NCI-H345 treated with DMSO at 0.1 percent for 48 hours (cell line): ENCODE measurements around the gene FGF18.
"Not testable (repeated sequence)": the region's sequence is repeated elsewhere in the genome, so short reads cannot be mapped to it uniquely, and the experiment has no call there.

Experiments
- DNase-seq: peaks from one replicate; lab custom pipeline; 2025; ENCODE audit not compliant: unreplicated experiment; lab: John Stamatoyannopoulos, UW

The FGF18 gene

GRCh38 chr5:171398660-171399059, 20.8 kb upstream of the FGF18 start:
- not testable (repeated sequence) for DNase-seq

- DNase-seq, result no peak
These were observed 19.3 kb upstream of the FGF18 start for GRCh38 chr5:171400169-171400568.

GRCh38 chr5:171401167-171401947, 18.1 kb upstream of the FGF18 start:
- DNase-seq, result no peak

GRCh38 chr5:171402751-171403150, 16.7 kb upstream of the FGF18 start:
- DNase-seq, result not testable (repeated sequence)

DNA sequence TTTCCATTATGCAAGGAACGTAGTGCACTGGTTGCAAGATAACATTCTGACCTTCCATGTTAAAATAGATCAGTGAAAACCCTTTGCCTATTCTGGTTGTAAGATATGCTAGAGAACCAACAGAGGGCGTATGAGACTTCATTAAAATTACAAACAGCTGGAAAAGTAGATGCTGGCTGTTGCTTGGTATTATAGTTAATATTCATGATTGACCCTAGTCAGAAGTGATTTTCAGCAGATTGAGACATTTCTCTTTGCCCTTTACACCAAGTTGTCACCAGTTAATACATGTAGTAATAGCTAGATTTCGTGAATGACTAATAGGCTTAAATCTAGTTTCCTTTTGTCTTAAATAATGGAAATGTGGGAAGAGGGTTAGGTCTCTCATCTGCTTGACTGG, 13.8 kb upstream of the FGF18 start:
- no peak for DNase-seq

- DNase-seq, result no peak
These were observed 12.2 kb upstream of the FGF18 start for GRCh38 chr5:171407234-171407633.

DNA sequence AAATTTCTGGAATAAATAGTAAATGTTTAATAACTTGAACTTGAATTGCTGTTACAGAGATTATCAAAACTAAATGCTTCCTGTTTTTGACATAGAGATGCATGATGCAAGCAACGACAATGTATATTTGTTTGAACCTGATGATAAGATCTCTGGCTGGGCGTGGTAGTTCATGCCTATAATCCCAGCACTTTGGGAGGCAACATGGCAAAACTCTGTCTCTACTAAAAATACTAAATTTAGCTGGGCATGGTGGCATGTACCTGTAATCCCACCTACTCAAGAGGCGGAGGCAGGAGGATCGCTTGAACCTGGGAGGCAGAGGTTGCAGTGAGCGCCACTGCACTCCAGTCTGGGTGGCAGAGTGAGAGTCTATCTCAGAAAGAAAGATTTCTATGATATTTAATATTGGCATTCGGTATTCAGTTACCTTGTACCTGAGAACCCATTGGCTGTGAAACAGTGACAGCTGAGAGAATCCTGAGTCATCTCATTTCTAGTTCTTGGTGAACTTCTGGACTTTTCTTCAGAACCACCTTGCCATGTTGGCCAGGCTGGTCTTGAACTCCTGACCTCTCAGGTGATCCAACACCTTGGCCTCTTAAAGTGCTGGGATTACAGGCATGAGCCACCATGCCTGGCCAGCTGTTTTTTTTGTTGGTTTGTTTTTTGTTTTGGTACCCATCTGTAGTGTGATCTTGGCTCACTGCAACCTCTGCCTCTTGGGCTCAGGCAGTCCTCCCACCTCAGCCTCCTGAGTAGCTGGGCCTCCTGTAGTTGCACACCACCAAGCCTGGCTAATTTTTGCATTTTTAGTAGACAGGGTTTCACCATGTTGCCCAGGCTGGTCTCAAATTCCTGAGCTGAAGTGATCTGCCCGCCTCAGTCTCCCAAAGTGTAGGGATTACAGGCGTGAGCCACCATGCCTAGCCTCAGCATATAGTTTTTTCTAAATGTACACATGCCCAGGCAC, 10.0 kb upstream of the FGF18 start:
- no peak for DNase-seq

- no peak for DNase-seq
These were observed 9.3 kb upstream of the FGF18 start for GRCh38 chr5:171410181-171410580.

DNA sequence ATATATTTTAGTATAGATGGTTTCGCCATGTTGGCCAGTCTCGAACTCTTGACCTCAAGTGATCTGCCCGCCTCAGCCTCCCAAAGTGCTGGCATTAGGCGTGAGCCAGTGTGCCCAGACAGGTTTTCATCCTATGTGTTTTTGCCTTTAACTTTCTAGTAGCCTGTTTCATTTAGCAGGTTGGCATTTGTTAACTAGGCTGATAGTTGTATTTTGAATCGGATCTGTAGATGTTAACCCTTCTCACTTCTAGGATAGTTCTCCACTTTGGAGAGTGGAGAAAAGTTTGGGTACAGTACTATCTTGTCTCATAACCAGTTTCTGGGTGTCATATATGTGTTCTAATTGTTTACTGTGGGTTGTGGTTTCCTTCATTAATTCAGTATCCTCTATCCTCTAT, 7.3 kb upstream of the FGF18 start:
- DNase-seq, result no peak

DNA sequence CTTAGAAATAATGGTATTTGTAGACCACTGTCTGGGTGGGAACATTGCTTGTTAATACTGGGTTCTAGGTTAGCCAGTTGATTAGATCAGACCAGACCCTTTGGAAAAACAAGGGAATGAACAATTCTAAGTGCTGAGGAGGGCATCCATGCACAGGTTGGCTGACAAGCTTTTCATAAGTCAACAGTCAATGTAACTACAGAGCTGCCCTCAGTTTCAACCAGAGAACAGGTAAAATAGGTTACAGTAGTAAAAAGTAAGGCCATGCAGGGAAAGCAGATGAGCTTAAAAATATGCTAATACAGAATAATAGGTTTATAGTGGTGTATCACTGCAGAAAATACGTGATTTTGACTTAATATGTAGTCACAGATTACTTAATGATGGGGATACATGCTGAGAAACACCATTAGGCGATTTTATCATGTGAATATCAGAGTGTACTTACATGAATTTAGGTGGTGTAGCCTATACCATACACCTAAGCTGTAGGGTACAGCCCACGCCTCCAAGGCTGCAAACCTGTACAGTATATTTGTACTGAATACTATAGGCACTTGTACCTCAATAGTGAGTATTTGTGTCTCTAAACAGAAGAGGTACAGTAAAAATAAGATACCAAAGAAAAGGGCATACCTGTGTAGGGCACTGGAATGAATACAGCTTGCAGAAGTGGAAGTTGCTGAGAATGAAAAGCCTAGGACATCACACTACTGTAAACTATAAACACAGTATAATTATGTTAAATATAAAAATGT, 6.1 kb upstream of the FGF18 start:
- no peak for DNase-seq

GRCh38 chr5:171413993-171414392, 5.5 kb upstream of the FGF18 start:
- not testable (repeated sequence) for DNase-seq

DNA sequence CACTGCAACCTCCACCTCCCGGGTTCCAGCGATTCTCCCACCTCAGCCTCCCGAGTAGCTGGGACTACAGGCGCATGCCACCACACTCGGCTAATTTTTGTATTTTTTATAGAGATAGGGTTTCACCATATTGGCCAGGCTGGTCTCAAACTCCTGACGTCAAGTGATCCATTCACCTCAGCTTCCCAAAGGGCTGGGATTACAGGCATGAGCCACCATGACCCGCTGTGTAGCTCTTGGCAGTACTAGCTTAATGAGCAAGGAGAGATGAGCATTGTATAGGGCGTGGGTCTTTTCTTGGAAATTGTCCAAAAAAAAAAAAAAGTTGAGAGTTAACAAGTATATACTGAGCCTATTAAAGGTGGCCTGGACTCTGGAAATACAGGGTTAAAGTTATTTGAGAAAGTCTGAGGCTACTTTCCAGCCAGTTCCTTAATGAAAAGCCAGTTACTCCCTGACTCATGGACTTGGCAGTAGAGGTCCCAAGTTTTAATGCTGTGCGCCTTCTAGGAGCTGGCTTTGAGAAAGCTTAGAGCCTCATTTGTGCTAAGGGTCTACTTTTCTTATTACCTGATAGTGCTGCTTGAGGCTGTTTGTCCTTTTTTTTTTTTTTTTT, 4.2 kb upstream of the FGF18 start:
- no peak for DNase-seq

DNA sequence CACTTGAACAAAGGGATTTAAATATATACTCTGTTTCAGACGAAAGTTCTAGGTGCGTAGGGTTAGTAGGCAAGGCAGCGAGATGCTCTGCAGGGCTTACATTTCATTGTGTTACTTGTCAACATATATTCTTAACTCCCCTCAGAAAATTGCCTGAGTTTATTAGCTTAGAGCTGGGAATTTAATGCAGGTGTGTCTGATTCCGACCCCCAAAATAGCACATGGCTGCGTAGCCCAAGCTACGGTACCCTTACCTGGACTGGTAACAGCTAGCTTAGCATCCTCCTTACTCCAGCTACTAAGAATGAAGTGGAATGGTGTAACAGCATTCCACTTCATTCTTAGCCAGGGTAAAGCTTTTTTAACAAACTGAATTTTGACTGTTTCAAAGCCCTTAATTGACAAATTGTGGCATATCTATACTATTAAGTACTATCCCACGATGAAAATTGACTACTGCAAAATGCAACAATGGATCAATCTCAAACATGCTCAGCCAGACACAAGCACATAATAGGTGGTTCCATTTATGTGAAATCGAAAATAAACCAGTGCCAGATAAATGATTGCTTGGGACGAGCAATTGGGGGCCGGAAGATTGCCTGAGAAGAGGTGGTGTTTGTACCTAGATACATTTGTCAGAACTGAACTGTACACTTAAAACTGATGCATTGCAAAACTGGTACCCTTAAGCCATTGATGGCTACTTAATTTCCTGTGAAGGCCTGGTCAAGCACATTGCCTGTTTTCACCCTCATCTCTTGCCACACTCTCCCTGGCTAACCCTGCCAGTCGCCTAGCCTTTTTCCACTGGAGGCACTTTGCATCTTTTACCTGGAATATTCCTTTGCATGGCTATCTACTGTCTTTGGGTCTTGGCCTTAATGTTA, 3.0 kb upstream of the FGF18 start:
- no peak for DNase-seq

GRCh38 chr5:171418316-171418981, 998 bp upstream of the FGF18 start:
- peak; percentile 46 for DNase-seq

DNA sequence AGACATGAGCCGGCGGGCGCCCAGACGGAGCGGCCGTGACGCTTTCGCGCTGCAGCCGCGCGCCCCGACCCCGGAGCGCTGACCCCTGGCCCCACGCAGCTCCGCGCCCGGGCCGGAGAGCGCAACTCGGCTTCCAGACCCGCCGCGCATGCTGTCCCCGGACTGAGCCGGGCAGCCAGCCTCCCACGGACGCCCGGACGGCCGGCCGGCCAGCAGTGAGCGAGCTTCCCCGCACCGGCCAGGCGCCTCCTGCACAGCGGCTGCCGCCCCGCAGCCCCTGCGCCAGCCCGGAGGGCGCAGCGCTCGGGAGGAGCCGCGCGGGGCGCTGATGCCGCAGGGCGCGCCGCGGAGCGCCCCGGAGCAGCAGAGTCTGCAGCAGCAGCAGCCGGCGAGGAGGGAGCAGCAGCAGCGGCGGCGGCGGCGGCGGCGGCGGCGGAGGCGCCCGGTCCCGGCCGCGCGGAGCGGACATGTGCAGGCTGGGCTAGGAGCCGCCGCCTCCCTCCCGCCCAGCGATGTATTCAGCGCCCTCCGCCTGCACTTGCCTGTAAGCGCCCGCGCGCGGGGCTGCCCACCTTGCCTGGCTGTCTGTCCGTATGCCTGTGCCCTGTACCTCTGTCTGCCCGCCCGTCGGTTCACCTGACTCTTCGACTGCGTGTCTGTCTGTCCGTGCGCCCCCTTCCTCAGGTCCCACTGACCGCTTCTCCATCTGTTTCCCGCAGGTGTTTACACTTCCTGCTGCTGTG, 412 bp downstream of the FGF18 start:
- DNase-seq, result peak; percentile 15

DNA sequence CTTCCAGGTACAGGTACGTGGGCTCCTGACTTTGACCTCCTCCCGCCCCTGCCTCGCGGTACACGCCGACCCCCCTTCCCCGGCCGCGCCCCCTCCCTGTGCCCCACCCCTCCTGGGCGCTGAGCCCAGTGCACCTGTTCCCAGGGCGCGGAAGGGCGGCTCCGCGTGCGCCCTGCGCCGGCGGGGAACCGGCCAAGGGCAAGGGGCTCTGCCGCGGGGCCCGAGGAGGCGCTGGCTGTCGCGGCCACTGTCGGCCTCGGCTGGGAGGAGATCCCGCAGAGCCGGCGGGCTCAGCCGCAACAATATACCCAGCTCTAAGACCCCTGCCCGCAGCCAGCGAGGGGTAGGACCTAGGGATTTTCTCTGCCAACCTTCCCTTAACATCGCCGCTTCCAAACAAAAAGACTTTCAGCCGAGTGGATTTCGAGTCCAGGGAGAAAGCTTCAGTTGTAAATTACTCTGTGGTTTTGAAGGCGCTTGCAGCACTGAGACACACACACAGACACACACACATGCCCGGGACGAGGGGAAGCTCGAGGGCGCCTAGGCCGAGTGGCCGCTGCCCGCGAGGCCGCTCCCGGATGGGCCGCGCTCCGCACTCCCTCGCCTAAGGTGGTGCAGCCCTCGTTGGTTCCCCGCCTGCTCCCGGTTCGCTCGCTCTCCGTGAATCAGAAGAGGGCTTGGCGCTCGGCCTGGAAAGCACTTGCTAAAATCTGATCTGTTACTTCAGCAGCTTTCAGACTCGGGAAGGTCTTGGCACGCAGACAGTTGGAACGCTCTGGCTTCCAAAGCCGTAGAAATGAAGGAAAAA, 1.2 kb downstream of the FGF18 start:
- no peak for DNase-seq

GRCh38 chr5:171421331-171422262, 2.1 kb downstream of the FGF18 start:
- DNase-seq, result no peak
